Fibroblast of mammary gland (primary cell): ENCODE measurements around the gene CCDC3.

Source experiments
- DNase-seq: peaks from one replicate; pipeline ENCODE4 v3.0.0-alpha.2; 2010; ENCODE audit warnings: low read depth
- H3K4me3 ChIP-seq: 2 replicates; pipeline ENCODE4 v1.5.1; 2011; ENCODE audit warnings: low read depth, mild to moderate bottlenecking, low read length, moderate library complexity; ENCODE audit not compliant: control insufficient read depth
- CTCF ChIP-seq: conservative IDR thresholded peaks from 2 replicates; pipeline ENCODE4 v1.5.1; 2011; ENCODE audit warnings: low read depth, low read length, inconsistent platforms; ENCODE audit not compliant: control insufficient read depth, insufficient read depth

CCDC3 gene

GRCh38 chr10:12911795-12912194 lies 89.7 kb downstream of the CCDC3 start:
- H3K4me3 ChIP-seq = no peak overlapping the region
- TF ChIP-seq CTCF = no peak
- DNase-seq = no peak

GRCh38 chr10:12910835-12911234 lies 90.7 kb downstream of the CCDC3 start:
- no peak overlapping the region for H3K4me3 ChIP-seq
- DNase-seq = no peak
- no peak for TF ChIP-seq CTCF

- TF ChIP-seq CTCF = no peak
- DNase-seq = peak; percentile 33
- no peak overlapping the region for H3K4me3 ChIP-seq
Measured at GRCh38 chr10:12909836-12910185, 91.7 kb downstream of the CCDC3 start.

- H3K4me3 ChIP-seq = no peak overlapping the region
- TF ChIP-seq CTCF = no peak
- DNase-seq = no peak
Measured at GRCh38 chr10:12909182-12909835, 92.2 kb downstream of the CCDC3 start.

- H3K4me3 ChIP-seq = no peak overlapping the region
- TF ChIP-seq CTCF = no peak
- DNase-seq = no peak
Measured at GRCh38 chr10:12908773-12909172, 92.7 kb downstream of the CCDC3 start.

GRCh38 chr10:12907656-12908055 lies 93.9 kb downstream of the CCDC3 start:
- no peak overlapping the region for H3K4me3 ChIP-seq
- TF ChIP-seq CTCF = peak; percentile 6
- peak; percentile 79 for DNase-seq

GRCh38 chr10:12906051-12906541 lies 95.4 kb downstream of the CCDC3 start:
- no peak for DNase-seq
- no peak for TF ChIP-seq CTCF
- no peak overlapping the region for H3K4me3 ChIP-seq
